Mammary epithelial cell (primary cell): ENCODE measurements around the gene FILIP1L.

Experiments
- EZH2 ChIP-seq: IDR thresholded peaks from 2 replicates; pipeline ENCODE4 v1.6.1; 2012; ENCODE audit warnings: low read length, inconsistent platforms, borderline replicate concordance
- TF ChIP-seq, protein P1 (sequence below), 2 donors: IDR thresholded peaks in 1 of 2; conservative IDR thresholded peaks in 1 of 2; 2 replicates each; pipeline ENCODE4 v1.5.1; 2011 to 2012; ENCODE audit warnings: inconsistent platforms in 2 of 2, low read length in 2 of 2, mild to moderate bottlenecking in 2 of 2, control low read depth in 1 of 2, low read depth in 1 of 2; ENCODE audit not compliant: insufficient read depth in 1 of 2; ENCODE audit errors: extremely low read depth in 1 of 2

DNA sequence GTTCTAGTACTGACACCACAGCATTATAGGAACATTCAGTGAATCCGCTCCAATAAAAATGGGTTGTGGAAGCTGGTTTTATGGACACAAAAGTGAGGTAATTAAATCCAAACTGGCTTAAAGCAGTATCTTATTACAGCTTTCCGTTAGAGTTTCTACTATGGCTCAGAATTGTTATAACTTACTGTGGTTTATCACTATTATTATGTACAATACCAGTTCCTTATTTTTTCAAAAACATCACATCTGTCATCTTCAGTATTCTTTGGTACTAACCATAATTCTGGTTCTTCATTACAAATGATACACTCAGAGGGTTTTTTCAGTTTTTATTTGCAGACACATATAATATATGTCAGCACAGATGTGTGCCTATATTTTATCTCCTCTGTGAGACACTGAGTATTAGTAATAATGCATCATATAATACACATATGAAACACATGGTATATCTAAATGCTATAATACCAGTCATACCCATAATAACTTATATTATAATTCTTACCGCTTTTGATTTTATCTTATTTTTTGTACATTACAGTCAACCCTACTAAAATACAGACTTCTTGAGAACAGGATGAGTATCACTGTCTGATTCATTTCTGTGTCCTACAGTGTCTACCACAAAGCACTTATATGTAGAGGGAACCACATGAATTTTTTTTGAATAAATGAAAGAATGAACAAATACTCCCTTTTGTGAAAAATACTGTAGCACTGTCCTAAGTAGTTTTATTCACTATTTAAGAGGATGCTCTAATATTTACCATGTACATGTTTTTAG lies 257.7 kb downstream of the FILIP1L start:
- TF ChIP-seq, protein P1, sequence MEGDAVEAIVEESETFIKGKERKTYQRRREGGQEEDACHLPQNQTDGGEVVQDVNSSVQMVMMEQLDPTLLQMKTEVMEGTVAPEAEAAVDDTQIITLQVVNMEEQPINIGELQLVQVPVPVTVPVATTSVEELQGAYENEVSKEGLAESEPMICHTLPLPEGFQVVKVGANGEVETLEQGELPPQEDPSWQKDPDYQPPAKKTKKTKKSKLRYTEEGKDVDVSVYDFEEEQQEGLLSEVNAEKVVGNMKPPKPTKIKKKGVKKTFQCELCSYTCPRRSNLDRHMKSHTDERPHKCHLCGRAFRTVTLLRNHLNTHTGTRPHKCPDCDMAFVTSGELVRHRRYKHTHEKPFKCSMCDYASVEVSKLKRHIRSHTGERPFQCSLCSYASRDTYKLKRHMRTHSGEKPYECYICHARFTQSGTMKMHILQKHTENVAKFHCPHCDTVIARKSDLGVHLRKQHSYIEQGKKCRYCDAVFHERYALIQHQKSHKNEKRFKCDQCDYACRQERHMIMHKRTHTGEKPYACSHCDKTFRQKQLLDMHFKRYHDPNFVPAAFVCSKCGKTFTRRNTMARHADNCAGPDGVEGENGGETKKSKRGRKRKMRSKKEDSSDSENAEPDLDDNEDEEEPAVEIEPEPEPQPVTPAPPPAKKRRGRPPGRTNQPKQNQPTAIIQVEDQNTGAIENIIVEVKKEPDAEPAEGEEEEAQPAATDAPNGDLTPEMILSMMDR (conservative IDR thresholded peaks at IDR 0.05 in 1 of 2, IDR thresholded peaks at IDR 0.05 in 1 of 2; ENCODE audit: extremely low read depth in 1 of 2, insufficient read depth in 1 of 2, low read depth in 1 of 2, low read length in 2 of 2): no peak
- no peak for TF ChIP-seq EZH2
